ENCODE data around the gene ARCN1. TPM values are rescaled to one million over a fixed set of nuclear protein-coding genes. Genes with fewer than 3 reads are reported as not detected.

The ARCN1 gene
- total and polyA plus RNA-seq, 9 of the 15 experiments (the other 6 are each of a cell fraction or from before 2014, with no cell fraction given): 30.0 to 224 (median 76.4) TPM

- no peak for TF ChIP-seq ZNF217 (CRISPR knock-in tag; IDR thresholded peaks at IDR 0.05)
- no peak for TF ChIP-seq AFF1 (IDR thresholded peaks at IDR 0.05; ENCODE audit: low read depth in 1 of 2, partially characterized antibody in 2 of 2)
- no peak for TF ChIP-seq MBD1 (CRISPR knock-in tag; IDR thresholded peaks at IDR 0.05)
- TF ChIP-seq ARID3A (IDR thresholded peaks at IDR 0.05; ENCODE audit: borderline replicate concordance, low read depth, low read length): no peak
- peak; percentile 93 for TF ChIP-seq NR2C2 (CRISPR knock-in tag; IDR thresholded peaks at IDR 0.05)
- peak; percentile 99 for TF ChIP-seq NR2C2 (tag; IDR thresholded peaks at IDR 0.05)
- no peak for TF ChIP-seq BRF2 (IDR thresholded peaks at IDR 0.05; ENCODE audit: borderline replicate concordance, insufficient read depth, insufficient read length)
- TF ChIP-seq EZH2 (IDR thresholded peaks at IDR 0.05; ENCODE audit: borderline replicate concordance, low read depth, low read length): no peak
- TF ChIP-seq HOMEZ (CRISPR knock-in tag; IDR thresholded peaks at IDR 0.05): no peak
- no peak for TF ChIP-seq ZBTB9 (CRISPR knock-in tag; IDR thresholded peaks at IDR 0.05)
- no peak for TF ChIP-seq RBM15 (IDR thresholded peaks at IDR 0.05; ENCODE audit: insufficient read depth, low read length)
- no peak for TF ChIP-seq MIER1 (IDR thresholded peaks at IDR 0.05; ENCODE audit: low read depth)
- no peak for TF ChIP-seq CBX2 (IDR thresholded peaks at IDR 0.05; ENCODE audit: insufficient read depth, low read length, poor library complexity, severe bottlenecking)
Measured at GRCh38 chr11:118572061-118572980, at the start of gene ARCN1 (continued).

Measured in K562 (cell line).